22Rv1 (cell line): ENCODE results near the gene PTCHD1.

Experiments
- H3K27ac ChIP-seq: fragments of 450-650 bp; 2 replicates; pipeline ENCODE4 v1.5.1; 2017
- CTCF ChIP-seq: fragments of 450-650 bp; IDR thresholded peaks from 2 replicates; pipeline ENCODE4 v1.5.1; 2017; ENCODE audit warnings: mild to moderate bottlenecking
- ZFX ChIP-seq: fragments of 450-650 bp; IDR thresholded peaks from 2 replicates; pipeline ENCODE4 v1.6.1; 2017; ENCODE audit warnings: antibody characterized with exemption, borderline replicate concordance

PTCHD1 gene

GRCh38 chrX:23312136-23312535 is 22.5 kb upstream of the PTCHD1 start:
- TF ChIP-seq CTCF (no peak), ZFX (no peak)

DNA sequence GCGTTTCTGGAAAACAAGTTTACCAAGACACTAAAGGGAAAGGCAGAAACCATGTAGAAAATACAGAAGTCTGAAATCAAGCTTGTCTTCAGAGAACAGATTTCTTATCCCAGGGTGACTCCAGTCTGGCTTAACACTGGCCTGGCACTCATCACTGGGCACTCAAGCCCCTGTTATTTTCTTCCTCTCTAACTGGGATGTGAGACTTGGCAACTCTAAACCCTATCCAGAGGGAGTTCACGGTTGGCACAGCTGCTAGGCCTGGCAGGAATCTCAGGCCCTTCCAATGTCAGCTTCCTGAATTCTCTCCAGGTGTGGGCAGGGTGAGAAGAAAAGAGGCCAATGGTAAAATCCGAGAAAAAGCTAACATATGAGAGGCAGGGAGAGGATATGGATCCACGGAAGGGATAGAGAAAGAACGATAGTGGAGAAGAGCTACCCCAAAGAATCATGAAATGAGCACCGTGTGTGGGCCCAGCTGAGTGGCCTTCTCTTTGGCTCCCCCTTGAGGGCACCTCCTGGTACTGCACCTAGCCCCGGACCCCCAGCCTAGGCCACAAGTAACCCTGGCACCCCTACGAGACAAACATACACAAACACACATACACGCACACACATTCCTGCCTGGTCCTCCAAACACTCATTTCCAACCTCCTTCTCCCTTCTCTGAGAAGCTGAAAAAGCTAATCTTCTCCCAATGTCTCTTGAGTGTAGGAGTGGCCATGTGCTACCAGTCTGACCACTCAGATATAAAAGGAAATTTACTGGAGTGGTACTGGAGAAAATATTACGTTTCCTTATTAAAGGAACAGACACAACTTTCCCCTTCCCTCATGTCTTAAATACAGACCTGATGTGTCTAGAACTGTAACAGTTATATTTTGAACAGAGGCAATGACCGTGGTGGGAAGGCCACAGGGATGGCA is 16.6 kb upstream of the PTCHD1 start:
- no peak overlapping the region for H3K27ac ChIP-seq
- peak; percentile 81 for TF ChIP-seq CTCF
- TF ChIP-seq ZFX: no peak

More at GRCh38 chrX:23312136-23312535, 22.5 kb upstream of the PTCHD1 start:
- H3K27ac ChIP-seq: no peak overlapping the region

DNA sequence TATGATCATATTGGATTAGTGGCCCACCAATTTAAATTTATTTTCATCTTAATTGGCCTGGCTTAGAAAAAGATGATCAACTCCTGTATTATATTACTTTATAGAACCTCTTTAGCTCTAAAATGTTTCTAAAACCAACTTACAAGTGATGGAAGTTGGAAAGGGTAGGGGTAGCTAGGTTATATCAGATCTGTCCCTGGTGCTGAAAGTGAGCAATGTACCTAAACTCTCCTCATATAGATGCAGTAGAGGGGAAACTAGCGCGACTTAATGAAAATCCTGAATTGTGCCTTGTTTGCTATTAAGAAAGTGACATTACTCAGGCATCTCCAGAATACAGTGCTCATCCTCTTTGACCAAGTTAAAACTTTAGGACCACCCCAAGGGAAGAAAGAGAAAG is 7.5 kb upstream of the PTCHD1 start:
- no peak overlapping the region for H3K27ac ChIP-seq
- no peak for TF ChIP-seq CTCF
- no peak for TF ChIP-seq ZFX

DNA sequence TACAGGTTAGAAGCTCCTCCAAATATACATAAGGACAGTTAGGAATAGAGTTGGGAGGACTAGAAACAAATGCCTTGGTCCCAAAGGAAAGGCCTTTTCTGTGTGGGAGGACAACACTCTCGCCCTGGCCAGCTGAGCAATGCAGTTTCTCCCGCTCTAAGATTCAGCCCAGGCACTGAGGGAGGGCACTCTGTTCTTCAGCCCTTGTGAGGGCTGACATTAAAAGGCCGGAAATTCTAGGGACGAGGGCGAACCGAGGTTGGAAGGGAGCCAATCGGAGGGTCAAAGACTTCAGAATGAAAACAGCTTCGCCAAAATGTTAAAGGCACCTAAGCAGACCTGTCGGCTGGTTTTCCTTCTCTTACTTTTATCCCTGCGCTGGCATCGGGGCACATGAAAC is 2.9 kb upstream of the PTCHD1 start:
- H3K27ac ChIP-seq: no peak overlapping the region
- TF ChIP-seq ZFX (no peak), CTCF (no peak)

- TF ChIP-seq CTCF: no peak
- no peak for TF ChIP-seq ZFX
Measured at GRCh38 chrX:23332101-23332887, 2.4 kb upstream of the PTCHD1 start.

DNA sequence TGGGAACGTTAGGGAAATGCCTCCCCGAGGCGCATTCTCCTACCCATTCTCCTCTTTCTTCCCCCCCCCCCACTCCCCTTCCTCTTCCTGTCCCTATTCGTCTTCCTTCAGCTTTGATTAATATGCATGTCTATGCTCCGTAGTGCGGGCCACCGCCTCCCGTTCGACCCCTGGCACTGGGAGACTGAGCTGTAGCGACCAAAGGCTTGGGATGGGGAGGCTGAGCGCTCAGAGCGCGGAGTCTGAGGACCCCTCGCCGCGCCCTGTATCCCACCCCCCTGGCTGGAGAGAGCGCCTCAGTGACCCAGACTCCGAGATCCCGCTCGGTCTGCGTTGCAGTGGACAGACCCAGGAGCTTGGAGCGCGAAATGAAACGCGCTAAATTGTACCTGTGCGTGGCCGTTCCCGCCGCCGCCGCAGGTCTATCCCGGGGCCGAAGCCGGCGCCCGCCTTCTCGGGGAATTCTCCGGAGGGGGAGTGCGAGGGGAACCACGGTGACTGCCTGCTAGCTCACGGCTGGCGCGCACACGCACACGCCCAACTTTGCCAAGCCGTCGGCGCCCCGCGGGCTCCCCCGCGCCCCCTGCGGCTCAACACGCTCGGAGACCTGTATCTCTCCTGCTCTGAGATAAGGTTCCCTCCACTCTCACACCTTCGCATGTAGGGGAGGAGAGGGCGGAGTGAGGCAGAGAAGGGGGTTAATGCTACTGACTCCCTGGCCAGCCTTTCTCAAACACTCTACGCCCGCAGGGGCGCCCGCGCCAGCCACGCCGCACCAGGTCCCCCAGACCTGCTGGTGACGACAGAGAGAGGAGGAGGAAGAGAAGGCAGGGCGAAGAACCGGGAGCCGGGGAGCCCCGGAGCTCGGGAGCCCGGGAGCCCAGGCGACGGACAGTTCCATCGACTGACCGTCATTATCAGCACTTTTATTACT is 1.5 kb upstream of the PTCHD1 start:
- TF ChIP-seq ZFX (no peak), CTCF (no peak)
- H3K27ac ChIP-seq: peak overlapping the region; percentile 50

More at GRCh38 chrX:23332101-23332887, 2.4 kb upstream of the PTCHD1 start:
- no peak overlapping the region for H3K27ac ChIP-seq
